ENCODE measurements around the gene PPP2R2C.

Gene PPP2R2C

DNA sequence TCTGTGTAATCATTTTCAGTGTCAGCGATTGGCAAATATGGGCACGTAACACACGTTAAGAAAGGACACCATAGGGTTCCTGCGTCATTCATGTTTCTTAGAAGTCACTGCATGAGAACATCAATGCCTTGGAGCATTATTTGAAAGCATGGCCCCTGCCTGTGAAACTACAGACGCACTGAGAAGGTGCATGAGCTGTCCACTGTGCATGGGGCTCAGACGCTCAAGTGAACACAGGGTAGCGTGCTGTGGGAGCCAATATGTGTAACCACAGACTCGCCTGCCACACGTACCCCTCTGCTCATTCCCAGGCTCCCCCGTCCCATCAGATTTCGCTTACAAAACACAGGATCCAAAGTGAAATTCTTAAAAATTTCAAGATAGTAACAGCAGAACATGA lies 6.5 kb downstream of the PPP2R2C start:
- TF ChIP-seq, protein P1, sequence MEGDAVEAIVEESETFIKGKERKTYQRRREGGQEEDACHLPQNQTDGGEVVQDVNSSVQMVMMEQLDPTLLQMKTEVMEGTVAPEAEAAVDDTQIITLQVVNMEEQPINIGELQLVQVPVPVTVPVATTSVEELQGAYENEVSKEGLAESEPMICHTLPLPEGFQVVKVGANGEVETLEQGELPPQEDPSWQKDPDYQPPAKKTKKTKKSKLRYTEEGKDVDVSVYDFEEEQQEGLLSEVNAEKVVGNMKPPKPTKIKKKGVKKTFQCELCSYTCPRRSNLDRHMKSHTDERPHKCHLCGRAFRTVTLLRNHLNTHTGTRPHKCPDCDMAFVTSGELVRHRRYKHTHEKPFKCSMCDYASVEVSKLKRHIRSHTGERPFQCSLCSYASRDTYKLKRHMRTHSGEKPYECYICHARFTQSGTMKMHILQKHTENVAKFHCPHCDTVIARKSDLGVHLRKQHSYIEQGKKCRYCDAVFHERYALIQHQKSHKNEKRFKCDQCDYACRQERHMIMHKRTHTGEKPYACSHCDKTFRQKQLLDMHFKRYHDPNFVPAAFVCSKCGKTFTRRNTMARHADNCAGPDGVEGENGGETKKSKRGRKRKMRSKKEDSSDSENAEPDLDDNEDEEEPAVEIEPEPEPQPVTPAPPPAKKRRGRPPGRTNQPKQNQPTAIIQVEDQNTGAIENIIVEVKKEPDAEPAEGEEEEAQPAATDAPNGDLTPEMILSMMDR (conservative IDR thresholded peaks at IDR 0.05; ENCODE audit: low read depth), result no peak
- ChIA-PET CTCF (no interaction called here), POLR2A (ENCODE audit: low non-redundant PET) (no interaction called here)
- no peak for DNase-seq (ENCODE audit: low spot score)
- no peak overlapping the region for H3K27ac ChIP-seq

DNA sequence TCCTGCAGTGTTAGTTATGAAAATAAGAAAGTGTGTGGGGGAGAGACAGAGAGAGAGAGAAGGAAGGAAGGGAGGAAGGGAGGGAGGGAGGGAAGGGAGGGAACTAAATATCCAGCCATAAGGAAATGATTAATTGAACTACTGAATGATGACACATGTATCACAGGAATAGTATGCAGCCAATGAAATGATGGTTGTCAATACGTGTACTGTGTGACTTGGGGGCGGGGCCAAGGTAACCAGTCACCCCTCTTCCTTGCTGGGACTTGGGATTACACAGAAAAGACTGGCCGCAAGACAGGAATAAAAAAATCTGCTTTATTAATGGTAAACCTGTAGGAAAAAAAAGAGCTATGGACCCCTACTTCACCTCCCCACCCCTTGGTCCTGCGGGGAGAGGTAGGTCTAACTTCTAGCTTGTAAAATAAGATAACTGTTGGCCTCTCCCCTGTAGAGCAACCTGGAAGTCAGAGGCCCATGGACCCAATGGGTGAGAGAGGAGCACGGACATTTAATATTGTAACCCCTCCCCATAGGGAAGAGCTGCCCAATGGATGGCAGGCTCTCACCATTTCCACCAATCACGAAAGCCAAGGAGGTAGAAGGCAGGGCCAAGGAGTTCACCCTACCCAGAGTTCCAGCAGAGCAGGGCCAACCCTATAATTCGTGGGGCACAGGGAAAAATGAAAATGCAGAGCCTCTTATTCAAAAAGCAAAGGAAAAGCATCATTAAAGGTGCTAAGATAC lies 7.4 kb downstream of the PPP2R2C start:
- DNase-seq (ENCODE audit: low spot score), result no peak
- TF ChIP-seq, protein P1 (conservative IDR thresholded peaks at IDR 0.05; ENCODE audit: low read depth), result no peak
- CTCF ChIA-PET, result interaction anchor here (0.7 kb wide), 1 partner anchor 133 kb away, joined by 3 read pairs; no protein-coding TSS in a partner anchor
- POLR2A ChIA-PET (ENCODE audit: low non-redundant PET), result no interaction called here
- no peak overlapping the region for H3K27ac ChIP-seq

DNA sequence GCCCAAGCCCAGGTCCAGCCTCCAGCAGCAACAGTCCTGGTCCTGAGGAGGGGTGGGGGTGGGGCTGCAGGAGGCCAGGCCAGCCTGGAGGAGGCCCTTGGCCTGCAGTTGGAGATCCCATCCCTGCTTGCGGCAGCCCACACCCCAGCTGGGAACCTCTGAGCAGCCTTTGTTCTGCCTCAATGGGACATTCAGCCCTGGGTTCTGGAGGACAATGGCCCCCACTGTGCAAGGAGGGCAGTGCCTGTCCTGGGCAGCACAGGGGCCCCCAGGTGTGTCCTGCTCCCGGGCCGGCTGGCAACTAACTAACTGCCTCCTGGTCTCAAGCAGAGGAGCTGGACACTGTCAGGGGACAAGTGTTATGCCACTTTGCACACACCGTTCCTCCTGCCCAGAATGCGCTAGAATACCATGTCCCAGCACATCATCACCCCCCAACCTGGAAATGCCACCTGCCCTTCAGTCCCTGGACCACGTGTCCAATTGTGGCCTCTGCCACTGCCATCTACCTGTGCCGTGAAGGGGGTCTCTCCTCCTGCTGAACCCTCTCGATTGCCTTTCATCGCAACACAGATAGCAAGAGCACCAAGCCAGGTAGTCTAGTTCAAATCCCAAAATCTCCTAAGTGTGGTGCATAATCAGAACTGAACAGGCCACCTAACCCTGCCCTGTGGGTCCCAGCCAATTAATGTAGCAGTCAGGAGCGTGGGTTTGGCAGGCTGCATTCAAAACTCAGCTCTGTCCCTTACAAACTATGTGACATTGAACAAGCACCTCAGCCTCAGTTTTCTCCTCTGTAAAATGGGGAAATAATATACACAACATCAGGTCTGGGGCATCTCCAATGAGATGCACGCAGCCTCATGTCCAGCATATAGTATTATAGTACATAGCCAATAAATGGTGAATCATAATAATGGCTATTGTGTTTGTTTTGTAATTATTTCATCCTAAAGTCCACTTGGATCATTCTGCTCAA lies 8.8 kb downstream of the PPP2R2C start:
- TF ChIP-seq, protein P1 (conservative IDR thresholded peaks at IDR 0.05; ENCODE audit: low read depth), result no peak
- ChIA-PET CTCF (no interaction called here), POLR2A (ENCODE audit: low non-redundant PET) (no interaction called here)
- no peak overlapping the region for H3K27ac ChIP-seq
- no peak for DNase-seq (ENCODE audit: low spot score)

DNA sequence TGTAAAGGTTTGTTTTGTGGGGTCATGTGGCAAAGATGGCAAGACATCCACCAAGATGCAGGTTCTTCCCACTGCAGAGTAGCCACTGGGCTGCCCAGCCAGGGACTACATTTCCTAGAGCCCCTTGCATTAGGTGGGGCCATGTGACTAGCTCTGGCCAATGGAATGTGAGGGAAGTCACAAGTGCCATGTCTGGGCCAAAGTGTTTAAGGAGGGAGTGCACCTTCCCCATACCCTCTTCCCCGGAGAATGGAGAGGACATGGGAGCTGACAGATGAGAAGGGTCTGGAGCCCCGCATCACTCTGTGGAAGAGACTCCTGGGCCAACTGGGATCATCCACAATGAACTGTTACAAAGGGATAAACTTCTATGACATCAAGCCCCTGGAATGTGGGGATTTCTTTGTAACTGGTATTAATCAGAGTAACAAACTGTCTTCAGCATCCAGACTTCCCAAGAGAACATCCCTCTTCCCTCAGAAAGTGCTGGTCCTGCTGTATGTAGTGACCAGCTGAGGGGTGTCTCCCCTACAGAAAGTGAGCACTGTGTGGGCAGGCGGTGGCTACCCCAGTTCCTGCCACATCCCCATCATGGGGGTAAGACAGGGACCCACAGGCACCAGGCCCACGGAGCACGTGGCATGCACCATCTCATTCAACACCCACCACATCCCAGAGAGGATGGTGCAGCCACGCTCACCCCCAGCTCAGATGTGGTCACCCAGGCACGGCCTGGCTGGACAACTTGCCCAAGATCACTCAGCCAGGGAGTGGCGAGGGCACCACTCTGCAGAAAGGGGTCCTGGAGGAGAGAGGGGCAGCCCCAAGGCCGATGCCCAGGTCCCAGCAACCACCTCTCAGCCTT lies 10.9 kb downstream of the PPP2R2C start:
- no peak overlapping the region for H3K27ac ChIP-seq
- POLR2A ChIA-PET (ENCODE audit: low non-redundant PET), result no interaction called here
- CTCF ChIA-PET, result no interaction called here
- TF ChIP-seq, protein P1 (conservative IDR thresholded peaks at IDR 0.05; ENCODE audit: low read depth), result no peak
- no peak for DNase-seq (ENCODE audit: low spot score)

DNA sequence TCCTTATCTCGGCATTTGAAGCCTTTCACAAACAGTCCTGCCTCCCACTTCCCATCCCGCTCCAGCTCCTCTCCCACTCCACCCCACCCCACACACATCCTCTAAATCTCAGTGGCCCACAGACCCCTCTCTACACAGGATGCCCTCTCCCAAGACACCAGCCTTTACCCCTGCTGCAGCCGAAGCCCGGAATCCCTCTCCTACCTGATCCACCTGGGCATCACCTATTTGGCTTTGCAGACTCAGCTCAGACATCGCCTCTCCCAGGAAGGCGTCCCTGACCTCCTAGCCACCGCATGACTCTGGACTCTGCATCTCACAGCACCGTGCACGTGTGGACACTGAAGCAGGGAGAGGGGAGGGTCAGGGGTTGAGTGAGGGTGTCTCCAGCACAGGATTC lies 11.5 kb downstream of the PPP2R2C start:
- TF ChIP-seq, protein P1 (conservative IDR thresholded peaks at IDR 0.05; ENCODE audit: low read depth), result no peak
- no peak for DNase-seq (ENCODE audit: low spot score)
- POLR2A ChIA-PET (ENCODE audit: low non-redundant PET), result no interaction called here
- H3K27ac ChIP-seq, result no peak overlapping the region
- CTCF ChIA-PET, result no interaction called here

DNA sequence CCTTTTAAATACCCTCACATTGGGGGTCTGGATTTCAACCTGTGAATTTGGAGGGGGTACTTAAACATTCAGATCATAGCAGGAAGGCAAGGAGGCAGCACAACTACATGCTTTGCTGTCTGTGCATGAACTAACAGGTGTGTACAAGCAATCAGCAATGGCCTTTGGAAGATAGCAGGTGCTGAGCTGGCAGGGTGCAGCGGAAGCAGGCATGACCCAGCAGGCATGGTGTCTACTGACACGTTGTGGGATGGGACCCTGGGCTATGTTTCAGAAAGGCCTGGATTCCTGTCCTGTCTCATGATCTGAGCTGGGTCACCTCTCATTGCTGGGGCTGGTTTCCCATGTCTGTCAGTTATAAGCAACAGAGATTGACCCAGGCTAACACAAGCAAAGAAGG lies 13.9 kb downstream of the PPP2R2C start:
- POLR2A ChIA-PET (ENCODE audit: low non-redundant PET), result no interaction called here
- DNase-seq (ENCODE audit: low spot score), result no peak
- no peak overlapping the region for H3K27ac ChIP-seq
- TF ChIP-seq, protein P1 (conservative IDR thresholded peaks at IDR 0.05; ENCODE audit: low read depth), result no peak
- CTCF ChIA-PET, result no interaction called here

Data from RWPE1 (cell line).